Measurements from ENCODE around the gene KLHL22. TPM values are rescaled to one million over a fixed set of nuclear protein-coding genes. Genes with fewer than 3 reads are reported as not detected.
"Not testable (repeated sequence)": the region's sequence is repeated elsewhere in the genome, so short reads cannot be mapped to it uniquely, and the experiment has no call there.

Gene KLHL22
- total RNA-seq, 1 experiment from 2014 or later, result 14.8 TPM

- ATAC-seq, result no peak
- TF ChIP-seq EZH2 (IDR thresholded peaks at IDR 0.05; ENCODE audit: low read length, unreplicated experiment) (no peak), CTCF (conservative IDR thresholded peaks at IDR 0.05; ENCODE audit: low read depth, low read length) (no peak), EZH2phosphoT487 (IDR thresholded peaks at IDR 0.05; ENCODE audit: borderline replicate concordance, low read length) (no peak)
- H3K79me2 ChIP-seq (ENCODE audit: low read length), result no peaks in the 10 kb centered on the region
- intact Hi-C loops (cut with micrococcal nuclease), result no loop called here
- H3K27ac ChIP-seq (ENCODE audit: low read length), result no peak overlapping the region
- no peaks in the 10 kb centered on the region for H3K9me3 ChIP-seq (ENCODE audit: low read length)
- no peak overlapping the region for H3K4me2 ChIP-seq (ENCODE audit: low read length)
- ChIA-PET POLR2A (ENCODE audit: unreplicated experiment) (no interaction called here), CTCF (no interaction called here)
- no peak overlapping the region for H2AFZ ChIP-seq (ENCODE audit: low read length)
- H3K9ac ChIP-seq (ENCODE audit: low read length), result no peak overlapping the region
- no peaks in the 10 kb centered on the region for H3K9me2 ChIP-seq (replicated peaks; ENCODE audit: low read length)
- H4K20me1 ChIP-seq (ENCODE audit: low read length), result no peaks in the 10 kb centered on the region
- no peak for DNase-seq
- no peaks in the 10 kb centered on the region for H3K27me3 ChIP-seq (ENCODE audit: low read length)
- H3K36me3 ChIP-seq (ENCODE audit: low read depth, low read length), result no peaks in the 10 kb centered on the region
- no peaks in the 10 kb centered on the region for H3K4me1 ChIP-seq (ENCODE audit: insufficient read depth, low read length)
- no peak overlapping the region for H3K4me3 ChIP-seq (ENCODE audit: low read length)
- H3F3A ChIP-seq (ENCODE audit: low read length, unreplicated experiment), result no peaks in the 10 kb centered on the region
- no TSS peak for BruUV-seq (replicated peaks)
Measured at GRCh38 chr22:20483771-20484170, 11.8 kb downstream of the KLHL22 start.

- POLR2A ChIA-PET (ENCODE audit: unreplicated experiment); H3K9me3 ChIP-seq (ENCODE audit: low read length); H3K27me3 ChIP-seq (ENCODE audit: low read length); H3K79me2 ChIP-seq (ENCODE audit: low read length); H3K9ac ChIP-seq (ENCODE audit: low read length); intact Hi-C loops (cut with micrococcal nuclease); H2AFZ ChIP-seq (ENCODE audit: low read length); H3K4me1 ChIP-seq (ENCODE audit: insufficient read depth, low read length); BruUV-seq (replicated peaks); H3K4me2 ChIP-seq (ENCODE audit: low read length); ATAC-seq; CTCF ChIA-PET; H3F3A ChIP-seq (ENCODE audit: low read length, unreplicated experiment); DNase-seq; H3K9me2 ChIP-seq (replicated peaks; ENCODE audit: low read length); H3K4me3 ChIP-seq (ENCODE audit: low read length); H3K27ac ChIP-seq (ENCODE audit: low read length); H4K20me1 ChIP-seq (ENCODE audit: low read length); H3K36me3 ChIP-seq (ENCODE audit: low read depth, low read length): not testable (repeated sequence)
Measured at GRCh38 chr22:20483143-20483506, 12.5 kb downstream of the KLHL22 start.

GRCh38 chr22:20479612-20480196 lies 15.9 kb downstream of the KLHL22 start:
- Histone ChIP-seq H3K4me3 (ENCODE audit: low read length) (no peak overlapping the region), H3K27ac (ENCODE audit: low read length) (no peak overlapping the region), H3F3A (ENCODE audit: low read length, unreplicated experiment) (no peaks in the 10 kb centered on the region), H3K36me3 (ENCODE audit: low read depth, low read length) (no peaks in the 10 kb centered on the region), H4K20me1 (ENCODE audit: low read length) (no peaks in the 10 kb centered on the region), H3K9me3 (ENCODE audit: low read length) (no peaks in the 10 kb centered on the region), H3K79me2 (ENCODE audit: low read length) (no peaks in the 10 kb centered on the region), H2AFZ (ENCODE audit: low read length) (no peak overlapping the region), H3K9me2 (replicated peaks; ENCODE audit: low read length) (no peaks in the 10 kb centered on the region), H3K4me1 (ENCODE audit: insufficient read depth, low read length) (no peaks in the 10 kb centered on the region), H3K4me2 (ENCODE audit: low read length) (no peak overlapping the region), H3K9ac (ENCODE audit: low read length) (no peak overlapping the region), H3K27me3 (ENCODE audit: low read length) (no peaks in the 10 kb centered on the region)
- DNase-seq (no peak), ATAC-seq (no peak)
- no TSS peak for BruUV-seq (replicated peaks)
- ChIA-PET CTCF (no interaction called here), POLR2A (ENCODE audit: unreplicated experiment) (no interaction called here)
- intact Hi-C loops (cut with micrococcal nuclease), result no loop called here
- TF ChIP-seq CTCF (conservative IDR thresholded peaks at IDR 0.05; ENCODE audit: low read depth, low read length) (no peak), EZH2phosphoT487 (IDR thresholded peaks at IDR 0.05; ENCODE audit: borderline replicate concordance, low read length) (no peak), EZH2 (IDR thresholded peaks at IDR 0.05; ENCODE audit: low read length, unreplicated experiment) (no peak)

GRCh38 chr22:20478059-20478458 lies 17.5 kb downstream of the KLHL22 start:
- CTCF ChIA-PET, result not testable (repeated sequence)

GRCh38 chr22:20475569-20475968 lies 20.0 kb downstream of the KLHL22 start:
- H3K9me2 ChIP-seq (replicated peaks; ENCODE audit: low read length); ATAC-seq; H3K9ac ChIP-seq (ENCODE audit: low read length); H3K36me3 ChIP-seq (ENCODE audit: low read depth, low read length); DNase-seq; H3F3A ChIP-seq (ENCODE audit: low read length, unreplicated experiment); H3K4me2 ChIP-seq (ENCODE audit: low read length); CTCF ChIA-PET; H3K9me3 ChIP-seq (ENCODE audit: low read length); intact Hi-C loops (cut with micrococcal nuclease); H2AFZ ChIP-seq (ENCODE audit: low read length); POLR2A ChIA-PET (ENCODE audit: unreplicated experiment); H3K4me3 ChIP-seq (ENCODE audit: low read length); H3K27ac ChIP-seq (ENCODE audit: low read length); BruUV-seq (replicated peaks); H4K20me1 ChIP-seq (ENCODE audit: low read length); H3K79me2 ChIP-seq (ENCODE audit: low read length); H3K4me1 ChIP-seq (ENCODE audit: insufficient read depth, low read length); H3K27me3 ChIP-seq (ENCODE audit: low read length): not testable (repeated sequence)

More at GRCh38 chr22:20478059-20478458, 17.5 kb downstream of the KLHL22 start:
- H2AFZ ChIP-seq (ENCODE audit: low read length); H3K4me1 ChIP-seq (ENCODE audit: insufficient read depth, low read length); intact Hi-C loops (cut with micrococcal nuclease); H3K79me2 ChIP-seq (ENCODE audit: low read length); H3K27ac ChIP-seq (ENCODE audit: low read length); H3K9me2 ChIP-seq (replicated peaks; ENCODE audit: low read length); DNase-seq; H3K27me3 ChIP-seq (ENCODE audit: low read length); H3K9ac ChIP-seq (ENCODE audit: low read length); H3K4me3 ChIP-seq (ENCODE audit: low read length); H4K20me1 ChIP-seq (ENCODE audit: low read length); H3K9me3 ChIP-seq (ENCODE audit: low read length); BruUV-seq (replicated peaks); ATAC-seq; H3K36me3 ChIP-seq (ENCODE audit: low read depth, low read length); H3F3A ChIP-seq (ENCODE audit: low read length, unreplicated experiment); POLR2A ChIA-PET (ENCODE audit: unreplicated experiment); H3K4me2 ChIP-seq (ENCODE audit: low read length): not testable (repeated sequence)

All from PC-3 (cell line).